GM13977 (cell line): ENCODE measurements around the gene FNDC1.

Experiments
- DNase-seq: peaks from one replicate; pipeline ENCODE4 v3.0.0; 2012; ENCODE audit warnings: low spot score
- CTCF ChIP-seq: IDR thresholded peaks from 2 replicates; pipeline ENCODE4 v1.5.1; 2012; ENCODE audit warnings: mild to moderate bottlenecking, control low read depth; ENCODE audit not compliant: insufficient read depth; ENCODE audit errors: extremely low read depth, missing control alignments
- in situ Hi-C: fragments of 300-500 bp; cut with MboI; formaldehyde crosslinking; loops from one replicate; pipeline ENCODE4 v1.12.0; 2022; ENCODE audit warnings: low sequenced_read_pairs, low pct_unique_long_range_greater_than_20kb, mixed read lengths, inconsistent platforms; ENCODE audit not compliant: unreplicated experiment

The FNDC1 gene

GRCh38 chr6:159302594-159302992, 133.4 kb downstream of the FNDC1 start:
- in situ Hi-C loops: no loop called here
- no peak for TF ChIP-seq CTCF
- no peak for DNase-seq

GRCh38 chr6:159303159-159303558, 134.0 kb downstream of the FNDC1 start:
- in situ Hi-C loops: no loop called here
- TF ChIP-seq CTCF: no peak
- no peak for DNase-seq

GRCh38 chr6:159303784-159304183, 134.6 kb downstream of the FNDC1 start:
- no peak for DNase-seq
- in situ Hi-C loops: no loop called here
- no peak for TF ChIP-seq CTCF

- in situ Hi-C loops: no loop called here
- TF ChIP-seq CTCF: no peak
- DNase-seq: no peak
Measured at GRCh38 chr6:159304641-159305040, 135.4 kb downstream of the FNDC1 start.

- DNase-seq: no peak
- no peak for TF ChIP-seq CTCF
- in situ Hi-C loops: no loop called here
Measured at GRCh38 chr6:159305159-159305558, 136.0 kb downstream of the FNDC1 start.

- in situ Hi-C loops: no loop called here
- TF ChIP-seq CTCF: no peak
- no peak for DNase-seq
Measured at GRCh38 chr6:159305804-159306537, 136.8 kb downstream of the FNDC1 start.
